Umbilical cord (tissue), 2 donors: ENCODE data around the gene CCL14. TPM values are rescaled to one million over a fixed set of nuclear protein-coding genes. Genes with fewer than 3 reads are reported as not detected.
A peak's percentile ranks its signal among the peaks of the same experiment; 100 is the strongest.
"Not testable (repeated sequence)": the region's sequence is repeated elsewhere in the genome, so short reads cannot be mapped to it uniquely, and the experiment has no call there.

Source experiments
- DNase-seq: peaks from one replicate; pipeline ENCODE4 v3.0.0-alpha.2; 2015; ENCODE audit warnings: low spot score
- total RNA-seq: library from RNA; depleted of rRNA; stranded (reverse); fragments of >200 nt; gene quantifications from one replicate; pipeline ENCODE4 v1.2.3, GENCODE V29; 2014; ENCODE audit warnings: low replicate concordance; ENCODE audit not compliant: insufficient read depth

Gene CCL14
- total RNA-seq, 1 donor from 2014 or later = 4.1 TPM

GRCh38 chr17:35942588-35943186 is 43.8 kb downstream of the CCL14 start:
- peak; percentile 27 for DNase-seq

- DNase-seq = not testable (repeated sequence)
Measured at GRCh38 chr17:35938492-35938891, 48.0 kb downstream of the CCL14 start.

DNA sequence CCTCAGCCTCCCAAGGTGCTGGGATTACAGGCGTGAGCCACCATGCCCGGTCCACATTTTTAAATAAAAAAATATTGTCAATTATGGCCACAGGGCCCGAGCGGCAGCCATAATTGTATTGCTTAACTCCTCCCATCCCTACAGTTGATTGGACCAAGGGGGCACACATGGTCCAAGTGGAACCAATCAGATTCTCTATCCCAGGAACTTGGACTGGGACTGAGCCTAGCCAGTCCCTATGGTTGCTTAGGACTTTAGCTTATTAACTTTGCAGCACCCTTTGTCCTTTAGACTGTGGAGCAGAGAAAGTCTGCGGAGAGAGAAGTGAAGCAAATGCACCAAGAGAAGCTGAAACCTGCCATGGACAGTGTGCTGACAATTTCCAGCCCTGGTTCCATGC is 50.5 kb downstream of the CCL14 start:
- DNase-seq = no peak

DNA sequence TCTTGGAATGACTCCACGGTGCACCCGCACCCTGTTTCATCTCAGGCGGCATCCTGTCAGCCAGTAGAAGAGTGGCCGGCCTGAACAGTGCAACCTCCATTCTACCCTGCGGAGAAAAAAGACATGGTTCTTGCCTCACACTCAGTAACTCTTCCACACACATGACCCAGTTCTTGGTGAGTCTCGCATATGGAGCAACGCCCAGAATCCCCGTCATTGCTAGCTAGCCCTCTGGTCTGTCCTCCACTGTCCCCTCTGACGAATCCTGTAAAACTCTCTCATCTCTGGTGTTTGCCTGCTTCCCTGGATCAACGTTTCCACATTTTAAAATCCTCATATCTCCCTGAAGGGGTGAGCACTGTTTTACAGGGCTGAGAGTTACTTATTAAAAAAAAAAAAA is 51.8 kb downstream of the CCL14 start:
- peak; percentile 26 for DNase-seq

Other genes with a start within 250 kb of the CCL14 start
- gene GAS2L2, start 233.5 kb downstream of the CCL14 start, total RNA-seq = 1.4 TPM
- not detected for gene C17orf50, start 225.8 kb downstream of the CCL14 start, total RNA-seq
- 113 TPM for gene MMP28, start 191.1 kb downstream of the CCL14 start, total RNA-seq
- gene TAF15, start 177.2 kb downstream of the CCL14 start, total RNA-seq = 33.0 TPM
- not detected for gene HEATR9, start 117.8 kb downstream of the CCL14 start, total RNA-seq
- not detected for gene CCL5, start 106.4 kb downstream of the CCL14 start, total RNA-seq
- gene RDM1, start 56.0 kb downstream of the CCL14 start, total RNA-seq = not detected
- not detected for gene LYZL6, start 43.0 kb downstream of the CCL14 start, total RNA-seq
- not detected for gene CCL16, start 5.2 kb downstream of the CCL14 start, total RNA-seq
- not detected for gene CCL15, start 14.8 kb upstream of the CCL14 start, total RNA-seq
- gene CCL23, start 31.2 kb upstream of the CCL14 start, total RNA-seq = not detected
- gene CCL18, start 77.5 kb upstream of the CCL14 start, total RNA-seq = not detected
- gene CCL3, start 103.4 kb upstream of the CCL14 start, total RNA-seq = 52.0 TPM
- 22.1 TPM for gene CCL4, start 117.1 kb upstream of the CCL14 start, total RNA-seq
- 2.9 TPM for gene TBC1D3B, start 189.9 kb upstream of the CCL14 start, total RNA-seq
- gene CCL3L1, start 210.0 kb upstream of the CCL14 start, total RNA-seq = 37.8 TPM
- gene CCL4L2, start 224.3 kb upstream of the CCL14 start, total RNA-seq = 59.9 TPM